Suppressor macrophage treated with lipopolysaccharide for 1 hour (primary cell): Measurements from ENCODE around the gene CCDC87.

ENCODE experiments used
- DNase-seq, 3 donors: peaks; one replicate each; pipeline ENCODE4 v3.0.0-alpha.2; 2020 to 2022

CCDC87 gene

DNA sequence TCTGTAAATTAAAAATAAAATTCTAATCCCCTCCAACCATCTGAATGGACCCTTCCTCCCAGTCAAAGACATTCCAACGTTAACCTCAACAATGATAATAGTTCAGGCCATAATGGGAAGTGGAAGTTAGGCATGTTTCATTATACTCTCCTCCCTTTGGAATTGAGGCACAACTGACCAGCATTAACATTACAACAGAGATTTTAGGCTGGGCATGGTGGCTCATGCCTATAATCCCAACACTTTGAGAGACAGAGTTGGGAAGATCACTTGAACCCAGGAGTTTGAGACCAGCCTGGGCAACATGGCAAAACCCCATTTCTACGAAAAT, 22.0 kb downstream of the CCDC87 start:
- DNase-seq = no peak

DNA sequence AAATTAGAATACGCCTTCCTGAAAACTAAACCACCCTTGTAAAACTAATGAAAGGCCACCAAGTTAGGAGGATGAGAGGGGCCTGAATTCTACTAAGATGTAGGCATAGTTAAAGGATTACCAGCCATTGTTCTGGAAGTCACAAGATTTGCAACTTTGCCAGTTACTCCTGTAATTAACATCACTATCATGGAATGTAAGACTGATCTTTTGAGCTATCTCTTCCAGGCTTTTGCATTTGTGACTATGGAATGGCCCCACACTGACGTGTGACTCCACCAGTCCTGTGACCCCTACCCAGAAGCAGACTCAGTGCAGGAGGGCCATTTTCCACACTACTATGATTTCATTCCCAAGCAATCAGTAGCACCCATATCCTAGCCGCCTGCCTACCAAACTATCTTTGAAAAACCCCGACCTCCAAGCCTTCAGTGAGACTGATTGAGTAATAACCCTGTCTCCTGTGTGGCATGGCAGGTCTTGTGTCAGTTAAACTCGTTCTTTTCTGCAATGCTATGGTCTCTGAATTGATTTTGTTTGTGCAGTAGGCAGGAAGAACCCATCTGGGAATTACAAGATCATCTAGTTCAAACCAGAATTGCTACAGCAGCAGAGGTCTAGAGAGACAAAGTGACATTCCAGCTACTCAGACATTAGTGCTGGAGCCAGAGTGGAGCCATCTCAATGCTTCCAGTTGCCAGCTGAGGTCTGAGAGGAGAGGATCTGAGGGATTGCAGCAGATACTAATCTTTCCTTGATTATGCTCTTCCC, 22.6 kb downstream of the CCDC87 start:
- no peak for DNase-seq

DNA sequence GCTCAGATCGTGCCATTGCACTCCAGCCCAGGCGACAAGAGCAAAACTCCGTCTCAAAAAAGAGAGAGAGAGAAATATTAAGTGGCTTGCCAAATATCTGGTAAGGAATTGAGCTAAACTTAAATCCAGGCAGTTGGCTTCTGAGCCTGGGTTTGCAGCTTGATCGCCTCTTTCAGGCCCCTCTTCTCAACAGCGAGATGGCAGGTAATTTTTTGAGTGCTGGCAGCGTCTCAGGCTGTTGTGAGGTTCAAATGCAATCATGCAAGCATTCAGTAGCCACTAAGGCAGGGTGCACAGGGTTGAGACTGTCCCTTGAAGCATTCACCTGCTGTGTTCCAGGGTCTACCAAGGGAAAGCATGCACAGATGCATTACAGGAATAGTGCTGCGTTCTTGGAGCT, 23.8 kb downstream of the CCDC87 start:
- DNase-seq = no peak

DNA sequence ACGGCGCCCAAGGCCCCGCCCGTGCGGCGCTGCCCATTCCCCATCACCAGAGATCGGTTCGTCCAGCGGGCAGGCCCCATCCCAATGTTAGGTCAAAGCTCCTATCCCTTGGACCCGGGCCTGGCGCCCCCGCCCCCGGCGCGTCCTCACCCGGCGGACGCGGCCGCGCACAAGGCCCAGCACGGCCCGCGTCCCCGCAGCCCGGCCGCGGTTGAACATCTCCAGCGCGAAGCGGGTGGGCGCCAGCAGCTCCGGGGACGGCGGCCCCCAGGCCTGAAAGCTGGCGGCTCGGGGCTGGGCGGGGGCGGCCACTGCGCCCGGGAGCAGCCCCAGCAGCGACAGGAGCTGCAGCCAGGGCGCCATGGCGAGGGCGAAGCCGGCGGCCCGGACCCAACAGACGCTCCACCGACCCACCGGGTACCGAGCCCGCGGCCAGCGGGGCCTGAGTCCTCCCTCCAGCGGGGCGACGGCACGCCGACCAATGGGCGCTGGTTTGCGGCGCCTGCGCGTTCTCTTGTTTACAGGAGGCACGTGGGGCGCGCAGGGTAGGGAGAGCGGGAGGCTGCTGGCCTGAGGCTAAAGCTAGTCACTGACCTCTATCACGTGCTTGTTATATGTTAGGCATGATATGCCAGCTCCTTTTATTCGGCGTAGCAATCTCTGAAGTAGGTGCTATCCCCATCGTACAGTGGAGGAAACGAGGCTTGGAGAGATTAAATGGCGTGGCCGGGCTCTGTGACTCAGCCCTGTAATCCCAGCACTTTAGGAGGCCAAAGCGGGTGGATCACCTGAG, 24.5 kb downstream of the CCDC87 start, which contains the start of gene CTSF:
TSS of gene CTSF (minus strand) at position 483 of the 793 bp plus-strand sequence. CDS start at position 363, 120 bp downstream.
- DNase-seq = peak; percentile 83 to 92 (median 89)

DNA sequence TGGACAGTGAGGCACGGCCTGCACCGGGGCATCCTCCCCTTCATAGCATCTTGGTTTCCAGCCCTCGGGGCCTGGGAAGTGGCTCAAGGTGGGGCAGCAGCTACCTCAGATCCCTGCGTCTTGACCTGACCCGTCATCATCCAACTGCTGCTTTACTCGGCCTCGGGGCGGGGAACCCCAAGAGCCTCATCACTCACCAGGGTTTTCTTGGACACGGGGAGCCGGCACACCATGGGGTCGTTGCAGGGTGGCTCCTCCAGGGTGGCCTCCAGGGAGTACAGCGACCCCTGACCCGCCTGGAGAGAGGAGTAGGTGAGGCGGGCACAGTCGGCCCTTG, 25.1 kb downstream of the CCDC87 start:
- DNase-seq = no peak

DNA sequence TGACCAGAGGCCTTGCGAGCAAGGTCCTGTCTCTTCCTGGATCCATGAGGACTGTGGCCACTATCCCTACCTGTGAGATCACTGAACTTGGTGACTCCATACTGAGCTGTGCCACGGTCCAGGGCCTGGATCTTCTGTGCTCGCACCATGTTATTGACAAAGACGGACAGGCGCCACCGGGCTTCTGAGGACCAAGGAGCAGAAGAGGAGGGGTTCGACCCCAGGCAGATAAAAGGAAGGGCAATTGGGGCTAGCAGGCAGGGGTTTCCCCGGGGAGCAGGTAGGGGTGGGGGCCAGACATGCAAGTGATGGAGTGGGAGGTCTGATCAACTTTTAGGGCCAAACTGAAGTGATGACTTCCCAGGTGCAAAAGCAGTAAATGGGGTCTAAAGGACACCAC, 26.6 kb downstream of the CCDC87 start:
- DNase-seq = no peak

DNA sequence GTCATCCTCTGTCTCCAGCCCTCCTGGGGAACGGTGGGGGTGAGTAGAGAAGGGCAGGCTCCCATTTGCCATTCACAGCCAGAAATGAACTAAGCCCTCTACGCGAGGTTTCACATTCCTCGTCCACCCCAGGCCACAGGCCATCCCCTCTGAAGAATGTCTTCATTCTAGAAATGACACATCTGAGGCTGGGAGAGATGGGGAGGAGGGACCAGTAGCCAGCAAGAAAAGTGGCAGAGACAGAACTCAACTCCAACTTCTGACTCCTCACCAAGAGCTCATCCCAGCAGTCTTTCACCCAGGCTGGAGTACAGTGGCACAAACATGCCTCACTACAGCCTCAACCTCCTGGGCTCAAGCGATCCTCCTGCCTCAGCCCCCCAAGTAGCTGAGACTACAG, 27.9 kb downstream of the CCDC87 start:
- DNase-seq = no peak

DNA sequence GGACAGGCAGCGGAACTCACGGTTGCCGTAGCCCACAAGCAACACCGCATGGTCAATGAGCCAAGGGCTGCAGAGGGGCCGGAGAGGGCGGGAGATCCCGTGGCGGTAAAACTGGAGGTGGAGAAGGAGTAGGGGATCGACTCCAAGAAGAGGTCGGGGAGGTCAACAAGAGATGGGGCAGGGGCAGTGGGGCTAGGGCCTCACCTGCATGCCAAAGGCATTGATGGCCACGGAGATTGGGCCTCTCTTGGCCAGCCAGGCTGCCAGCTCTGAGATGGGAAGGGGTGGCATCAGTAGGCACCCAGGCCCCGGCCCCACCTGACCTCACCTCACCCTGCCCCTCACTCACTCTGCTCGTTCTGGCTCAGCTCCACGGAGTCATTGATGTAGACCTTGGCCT, 28.3 kb downstream of the CCDC87 start:
- no peak for DNase-seq

DNA sequence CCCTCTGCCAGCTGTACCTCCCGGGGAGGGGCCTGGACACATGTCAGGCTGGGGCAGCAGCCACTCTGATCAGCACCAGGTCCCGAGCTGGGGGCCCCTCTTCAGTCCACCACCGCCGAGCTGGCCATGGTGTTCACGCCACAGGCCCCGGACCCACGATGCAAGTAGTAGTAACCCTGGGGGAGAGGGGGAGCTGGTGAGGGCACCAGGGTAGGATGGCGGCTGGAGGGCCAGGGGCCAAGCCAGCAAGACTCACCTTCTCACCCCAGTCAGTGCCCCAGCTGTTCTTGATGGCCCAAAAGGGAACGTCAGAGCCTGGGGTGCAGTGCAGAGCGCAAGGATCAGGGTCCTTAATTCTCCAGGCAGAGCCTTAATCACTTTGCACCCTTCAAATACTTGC, 29.0 kb downstream of the CCDC87 start:
- no peak for DNase-seq

DNA sequence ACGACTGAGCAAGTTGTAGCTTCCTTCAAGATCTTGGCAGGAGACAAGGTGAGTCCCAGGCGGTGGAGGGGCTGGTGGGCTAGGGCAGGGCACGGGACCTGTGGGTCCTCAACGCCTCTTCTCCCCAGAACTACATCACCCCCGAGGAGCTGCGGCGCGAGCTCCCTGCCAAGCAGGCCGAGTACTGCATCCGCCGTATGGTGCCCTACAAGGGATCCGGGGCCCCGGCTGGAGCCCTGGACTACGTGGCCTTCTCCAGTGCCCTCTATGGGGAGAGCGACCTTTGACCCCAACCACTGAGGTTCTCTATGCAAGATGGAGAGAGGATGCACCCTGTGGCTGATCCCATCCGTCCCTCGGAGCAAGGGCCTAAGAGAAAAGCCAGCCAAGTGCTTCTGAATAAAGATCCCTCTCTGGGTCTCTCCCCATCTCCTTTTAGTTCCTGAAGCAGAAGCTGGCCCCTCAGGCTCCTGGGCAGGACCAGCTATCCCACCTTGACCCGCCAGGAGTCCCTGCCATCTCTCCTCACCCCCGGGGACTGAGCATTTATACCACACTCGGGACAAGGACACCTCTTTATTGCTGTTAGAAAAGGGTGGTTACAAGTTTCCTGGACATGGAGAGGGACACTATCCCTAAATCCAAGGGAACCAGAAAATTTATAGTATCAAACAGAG, 29.8 kb downstream of the CCDC87 start:
- DNase-seq = no peak

DNA sequence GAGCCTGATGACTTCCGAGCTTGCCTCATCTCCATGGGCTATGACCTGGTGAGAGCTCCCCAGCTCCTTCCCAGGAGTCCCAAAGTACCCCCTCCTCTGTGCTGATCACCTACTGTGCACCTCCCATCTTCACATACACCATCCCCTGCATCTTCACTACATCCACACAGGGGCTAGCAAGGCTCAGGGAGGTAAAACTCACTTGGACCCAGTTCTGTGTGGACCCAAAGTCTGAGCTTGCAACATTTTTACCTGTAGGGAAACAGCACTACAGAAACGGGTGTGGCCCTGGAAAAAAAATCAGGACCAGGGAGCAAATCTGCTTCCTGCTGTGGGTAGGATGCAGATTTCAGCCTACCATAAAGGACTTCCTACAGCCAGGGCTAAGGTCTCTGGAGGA, 30.6 kb downstream of the CCDC87 start:
- no peak for DNase-seq

DNA sequence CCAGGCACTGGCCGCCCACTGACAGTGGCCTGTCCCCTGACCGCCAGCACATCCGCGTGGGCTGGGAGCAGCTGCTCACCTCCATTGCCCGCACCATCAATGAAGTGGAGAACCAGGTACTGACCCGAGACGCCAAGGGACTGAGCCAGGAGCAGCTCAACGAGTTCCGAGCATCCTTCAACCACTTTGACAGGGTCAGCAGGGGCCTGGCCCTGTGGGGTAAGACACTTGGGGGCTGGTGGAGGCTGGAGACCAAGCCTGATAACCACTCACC, 31.0 kb downstream of the CCDC87 start:
- no peak for DNase-seq

DNA sequence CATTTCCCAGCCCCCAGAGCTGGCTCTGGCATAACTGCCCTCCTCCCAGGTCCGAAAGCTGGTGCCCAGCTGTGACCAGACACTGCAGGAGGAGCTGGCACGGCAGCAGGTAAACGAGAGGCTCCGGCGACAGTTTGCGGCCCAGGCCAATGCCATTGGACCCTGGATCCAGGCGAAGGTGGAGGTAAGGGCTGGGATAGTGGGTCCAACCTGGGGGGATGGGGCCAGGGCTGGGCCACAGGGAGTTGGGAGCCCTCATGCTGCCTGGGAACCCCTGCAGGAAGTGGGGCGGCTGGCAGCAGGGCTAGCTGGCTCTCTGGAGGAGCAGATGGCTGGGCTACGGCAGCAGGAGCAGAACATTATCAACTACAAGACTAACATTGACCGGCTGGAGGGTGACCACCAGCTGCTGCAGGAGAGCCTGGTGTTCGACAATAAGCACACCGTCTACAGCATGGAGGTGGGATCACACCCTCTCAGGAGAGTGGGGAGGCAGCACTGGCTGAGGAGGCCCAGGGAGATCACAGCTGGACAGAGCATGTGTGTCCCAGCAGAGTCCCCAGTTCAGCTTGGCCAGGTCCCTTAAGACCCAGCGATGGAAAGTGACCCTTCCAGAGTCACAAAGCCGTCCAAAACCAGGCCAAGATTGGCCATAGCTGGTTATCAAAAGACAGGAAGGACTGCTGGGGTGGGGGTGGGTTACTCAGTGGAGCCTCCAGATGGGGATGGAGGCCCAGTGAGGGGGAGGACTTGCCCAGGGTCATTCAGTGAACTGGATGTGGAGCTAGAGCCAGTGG, 31.5 kb downstream of the CCDC87 start:
- DNase-seq = no peak

DNA sequence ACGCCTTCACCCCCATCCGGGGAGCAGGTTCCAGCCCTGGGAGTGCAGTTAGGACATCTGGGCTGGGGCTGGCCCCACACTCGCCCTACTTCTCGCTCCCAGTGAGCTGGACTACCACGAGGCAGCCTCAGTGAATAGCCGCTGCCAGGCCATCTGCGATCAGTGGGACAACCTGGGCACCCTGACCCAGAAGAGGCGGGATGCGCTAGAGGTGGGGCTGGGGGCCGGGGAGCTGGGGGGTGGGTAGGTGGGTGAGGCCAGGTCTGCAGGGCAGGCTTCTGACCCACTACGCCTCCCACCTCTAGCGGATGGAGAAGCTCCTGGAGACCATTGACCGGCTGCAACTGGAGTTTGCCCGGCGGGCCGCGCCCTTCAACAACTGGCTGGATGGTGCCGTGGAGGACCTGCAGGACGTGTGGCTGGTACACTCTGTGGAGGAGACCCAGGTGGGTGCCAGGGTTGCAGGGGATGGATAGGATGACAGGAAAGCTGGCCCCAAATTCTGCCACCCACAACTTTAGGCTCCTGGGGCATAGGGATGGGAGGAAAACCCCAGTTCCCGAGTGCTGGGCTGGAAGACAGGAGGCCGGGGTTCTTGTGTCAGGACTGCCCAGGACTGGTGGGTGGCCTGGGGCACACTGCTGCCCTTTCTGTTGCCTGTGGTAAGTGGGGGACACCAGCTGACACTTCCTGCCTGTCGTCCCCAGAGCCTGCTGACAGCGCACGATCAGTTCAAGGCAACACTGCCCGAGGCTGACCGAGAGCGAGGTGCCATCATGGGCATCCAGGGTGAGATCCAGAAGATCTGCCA, 32.8 kb downstream of the CCDC87 start:
- DNase-seq = no peak

DNA sequence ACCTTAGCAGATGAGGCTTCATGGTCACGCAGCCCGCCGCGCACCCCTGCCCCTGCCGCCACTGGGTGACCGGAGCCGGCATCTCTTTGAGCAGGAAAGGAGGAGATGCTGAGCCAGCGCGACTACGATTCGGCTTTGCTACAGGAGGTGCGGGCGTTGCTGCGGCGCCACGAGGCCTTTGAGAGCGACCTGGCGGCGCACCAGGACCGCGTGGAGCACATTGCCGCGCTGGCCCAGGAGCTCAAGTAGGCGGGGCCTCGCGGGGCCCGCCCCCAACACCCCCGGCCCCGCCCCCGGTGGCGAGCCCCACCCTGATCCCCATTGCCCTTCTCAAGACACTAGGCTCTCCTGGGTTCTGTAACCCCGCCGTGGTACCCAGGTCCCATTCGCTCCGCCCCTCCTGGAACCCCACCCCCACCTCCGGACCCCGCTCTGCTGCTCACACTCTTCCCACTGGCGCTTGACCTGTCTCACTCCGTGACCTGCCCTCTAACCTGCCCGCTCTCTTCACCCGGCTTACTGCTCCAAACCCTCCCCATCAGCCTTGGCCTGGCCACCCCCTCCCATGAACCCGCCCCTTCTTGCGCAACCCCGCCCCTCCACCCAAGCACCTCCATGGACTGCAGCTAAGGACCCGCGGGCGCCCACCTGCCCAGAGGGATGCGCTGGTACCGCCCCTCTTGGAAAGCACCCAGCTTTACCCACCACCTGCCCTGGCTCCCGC, 33.6 kb downstream of the CCDC87 start:
- DNase-seq = peak in 1 of 3 donors; percentile 26

DNA sequence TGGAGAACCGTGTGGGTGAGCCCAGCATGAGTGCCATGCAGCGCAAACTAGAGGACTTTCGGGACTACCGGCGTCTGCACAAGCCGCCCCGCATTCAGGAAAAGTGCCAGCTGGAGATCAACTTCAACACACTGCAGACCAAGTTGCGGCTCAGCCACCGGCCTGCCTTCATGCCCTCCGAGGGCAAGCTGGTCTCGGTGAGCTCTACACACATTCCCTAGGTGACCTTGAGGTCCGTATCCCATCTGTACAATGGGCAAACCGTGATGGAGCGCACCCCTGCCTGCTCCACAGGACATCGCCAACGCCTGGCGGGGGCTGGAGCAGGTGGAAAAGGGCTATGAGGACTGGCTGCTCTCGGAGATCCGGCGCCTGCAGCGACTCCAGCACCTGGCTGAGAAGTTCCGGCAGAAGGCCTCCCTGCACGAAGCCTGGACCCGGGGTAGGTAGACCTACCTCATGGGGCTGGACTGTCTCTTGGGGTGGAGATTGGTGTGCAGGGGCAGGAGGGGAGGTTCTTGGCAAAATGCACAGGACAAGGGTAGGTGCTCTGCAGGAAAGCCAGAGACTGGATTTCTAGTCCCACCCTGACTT, 35.0 kb downstream of the CCDC87 start:
- DNase-seq = no peak

DNA sequence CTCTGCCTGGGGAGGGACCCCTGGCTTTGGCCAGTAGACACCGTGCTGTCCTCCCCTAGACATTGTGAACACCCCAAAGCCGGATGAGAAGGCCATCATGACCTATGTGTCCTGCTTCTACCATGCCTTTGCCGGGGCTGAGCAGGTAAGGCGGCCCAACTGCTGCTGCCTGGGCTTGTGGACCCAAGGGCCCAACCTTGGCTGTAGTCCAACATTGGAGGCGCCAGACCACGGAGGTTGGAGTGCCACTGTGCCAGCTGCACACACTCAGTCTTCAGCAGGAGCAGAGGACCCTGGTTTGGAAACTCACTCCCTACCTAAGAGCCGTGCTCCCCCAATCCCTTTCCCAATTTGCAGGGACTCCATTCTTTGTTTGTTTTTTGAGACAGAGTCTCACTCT, 36.8 kb downstream of the CCDC87 start:
- DNase-seq = no peak

DNA sequence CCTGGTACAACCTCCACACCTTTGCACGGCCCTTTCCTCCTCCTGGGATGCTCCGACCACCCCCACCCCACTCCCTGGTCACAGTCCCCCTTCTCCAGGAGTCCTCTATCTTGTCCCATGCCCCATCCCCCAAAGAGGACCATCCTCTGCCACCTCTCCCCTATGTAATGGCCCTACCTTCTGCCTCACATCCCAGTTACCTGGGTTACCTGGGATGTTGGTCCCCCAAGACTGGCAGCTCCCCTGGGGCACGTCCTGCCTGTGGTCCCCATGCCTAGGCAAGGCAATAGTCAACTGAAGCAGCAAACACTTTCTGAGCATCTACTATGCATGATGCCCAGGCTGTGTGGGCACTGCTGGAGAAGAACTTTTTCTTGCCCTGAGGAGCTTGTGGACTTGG, 37.4 kb downstream of the CCDC87 start:
- DNase-seq = no peak

DNA sequence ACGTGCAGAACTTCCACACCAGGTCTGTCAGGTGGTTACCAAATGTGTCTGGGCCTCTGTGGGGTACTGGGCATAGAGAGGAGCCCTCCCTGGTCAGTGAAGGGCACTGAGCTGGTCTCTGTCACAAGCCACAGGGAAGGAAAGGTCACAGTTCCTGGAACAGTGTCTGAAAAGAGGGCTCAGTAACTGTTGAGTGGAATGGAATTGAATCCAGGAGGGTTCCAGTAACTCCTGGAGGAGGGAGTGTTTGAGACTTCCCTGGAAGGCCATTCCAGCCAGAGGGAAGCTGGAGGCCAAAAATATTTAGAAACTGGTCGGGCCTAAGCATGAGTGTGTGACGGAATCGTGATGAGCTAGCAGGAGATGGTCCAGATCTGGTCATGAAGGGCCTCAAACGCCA, 38.3 kb downstream of the CCDC87 start:
- DNase-seq = no peak

DNA sequence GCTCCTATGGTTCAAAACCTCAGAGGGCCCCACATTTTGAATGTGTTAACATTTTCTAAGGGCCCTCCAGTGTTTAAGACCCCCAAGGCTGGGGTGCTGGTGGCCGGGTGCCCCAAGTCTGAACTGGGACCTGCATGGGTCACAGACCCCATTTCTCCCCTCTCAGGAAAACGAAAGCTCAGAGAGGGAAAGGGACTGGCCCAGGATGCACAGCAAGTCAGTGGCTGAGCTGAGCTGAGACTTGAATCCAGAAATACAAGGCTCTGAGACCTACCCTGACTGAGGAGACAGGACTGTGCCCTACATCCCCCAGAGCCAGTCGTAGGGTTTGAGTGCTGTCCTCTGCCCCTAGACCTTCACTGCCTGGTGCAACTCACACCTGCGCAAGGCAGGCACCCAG, 42.0 kb downstream of the CCDC87 start:
- no peak for DNase-seq

DNA sequence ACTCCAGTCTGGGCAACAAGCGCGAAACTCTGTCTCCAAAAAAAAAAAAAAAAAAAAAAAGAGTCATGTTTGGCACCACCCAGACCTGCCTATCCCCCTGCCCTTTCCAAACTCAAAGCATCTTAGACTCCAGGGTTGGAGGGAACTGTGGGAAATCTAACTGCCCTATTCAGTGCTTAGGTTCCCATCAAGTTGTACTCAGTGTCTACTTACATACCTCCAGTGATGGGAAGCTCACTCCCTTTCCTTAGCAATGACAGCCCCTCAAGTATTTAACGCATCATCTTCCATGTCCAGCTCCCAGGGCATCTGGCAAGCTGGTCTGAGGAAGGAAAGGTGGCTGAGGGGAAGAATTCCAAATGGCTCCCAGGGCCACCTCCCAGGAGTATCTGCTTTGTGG, 43.2 kb downstream of the CCDC87 start:
- no peak for DNase-seq
